HG03521 (cell line): Measurements from ENCODE around the gene CCDC92B.
"Not testable (repeated sequence)": the region's sequence is repeated elsewhere in the genome, so short reads cannot be mapped to it uniquely, and the experiment has no call there.

Experiments used
- ATAC-seq: cut with Tn5 transposase; IDR thresholded peaks from one replicate; pipeline ENCODE4 v1.9.1; 2021; ENCODE audit warnings: mild to moderate bottlenecking, moderate library complexity; ENCODE audit not compliant: unreplicated experiment

Gene CCDC92B

GRCh38 chr17:2704890-2705248, 44.6 kb downstream of the CCDC92B start:
- ATAC-seq = no peak

- no peak for ATAC-seq
Measured at GRCh38 chr17:2704031-2704889, 45.2 kb downstream of the CCDC92B start.

- no peak for ATAC-seq
Measured at GRCh38 chr17:2703606-2704005, 45.8 kb downstream of the CCDC92B start.

- no peak for ATAC-seq
Measured at GRCh38 chr17:2703181-2703580, 46.3 kb downstream of the CCDC92B start.

GRCh38 chr17:2701996-2702741, 47.3 kb downstream of the CCDC92B start:
- ATAC-seq = no peak

- ATAC-seq = no peak
Measured at GRCh38 chr17:2701161-2701995, 48.1 kb downstream of the CCDC92B start.

GRCh38 chr17:2700491-2701141, 48.8 kb downstream of the CCDC92B start:
- no peak for ATAC-seq

- no peak for ATAC-seq
Measured at GRCh38 chr17:2700030-2700490, 49.4 kb downstream of the CCDC92B start.

- ATAC-seq = not testable (repeated sequence)
Measured at GRCh38 chr17:2699216-2699805, 50.1 kb downstream of the CCDC92B start.

GRCh38 chr17:2697611-2698162, 51.8 kb downstream of the CCDC92B start:
- ATAC-seq = no peak

GRCh38 chr17:2695961-2696760, 53.3 kb downstream of the CCDC92B start:
- no peak for ATAC-seq

GRCh38 chr17:2695243-2695960, 54.0 kb downstream of the CCDC92B start:
- ATAC-seq = no peak

- no peak for ATAC-seq
Measured at GRCh38 chr17:2694381-2695242, 54.8 kb downstream of the CCDC92B start.

GRCh38 chr17:2693561-2694380, 55.7 kb downstream of the CCDC92B start:
- no peak for ATAC-seq

GRCh38 chr17:2692781-2693135, 56.7 kb downstream of the CCDC92B start:
- ATAC-seq = no peak

GRCh38 chr17:2691965-2692780, 57.3 kb downstream of the CCDC92B start:
- ATAC-seq = no peak
